ENCODE data around the gene NEGR1.

The NEGR1 gene

DNA sequence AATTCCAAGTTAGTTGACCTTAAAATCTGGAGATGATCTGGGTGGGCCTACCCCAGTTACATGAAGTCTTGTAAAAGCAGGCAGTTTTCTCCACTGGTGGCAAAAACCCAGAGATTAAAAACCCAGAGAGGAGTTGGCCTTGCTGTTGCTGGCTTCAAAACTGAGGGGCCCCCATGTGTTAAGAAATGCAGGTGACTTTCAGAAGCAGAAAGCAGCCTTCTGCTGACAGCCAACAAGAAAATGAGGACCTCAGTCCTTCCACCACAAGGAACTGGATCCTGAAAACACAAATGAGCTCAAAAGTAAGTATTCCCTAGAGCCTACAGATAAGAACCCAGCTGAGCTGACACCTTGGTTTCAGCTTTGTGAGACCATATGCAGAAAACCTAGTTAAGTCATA, 857.8 kb downstream of the NEGR1 start:
- no peak overlapping the region for H3K4me3 ChIP-seq (ENCODE audit: low read length)
- TF ChIP-seq, protein P1, sequence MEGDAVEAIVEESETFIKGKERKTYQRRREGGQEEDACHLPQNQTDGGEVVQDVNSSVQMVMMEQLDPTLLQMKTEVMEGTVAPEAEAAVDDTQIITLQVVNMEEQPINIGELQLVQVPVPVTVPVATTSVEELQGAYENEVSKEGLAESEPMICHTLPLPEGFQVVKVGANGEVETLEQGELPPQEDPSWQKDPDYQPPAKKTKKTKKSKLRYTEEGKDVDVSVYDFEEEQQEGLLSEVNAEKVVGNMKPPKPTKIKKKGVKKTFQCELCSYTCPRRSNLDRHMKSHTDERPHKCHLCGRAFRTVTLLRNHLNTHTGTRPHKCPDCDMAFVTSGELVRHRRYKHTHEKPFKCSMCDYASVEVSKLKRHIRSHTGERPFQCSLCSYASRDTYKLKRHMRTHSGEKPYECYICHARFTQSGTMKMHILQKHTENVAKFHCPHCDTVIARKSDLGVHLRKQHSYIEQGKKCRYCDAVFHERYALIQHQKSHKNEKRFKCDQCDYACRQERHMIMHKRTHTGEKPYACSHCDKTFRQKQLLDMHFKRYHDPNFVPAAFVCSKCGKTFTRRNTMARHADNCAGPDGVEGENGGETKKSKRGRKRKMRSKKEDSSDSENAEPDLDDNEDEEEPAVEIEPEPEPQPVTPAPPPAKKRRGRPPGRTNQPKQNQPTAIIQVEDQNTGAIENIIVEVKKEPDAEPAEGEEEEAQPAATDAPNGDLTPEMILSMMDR (IDR thresholded peaks at IDR 0.05; ENCODE audit: insufficient read depth, low read depth, low read length, missing control alignments) = no peak
- no peak for DNase-seq (ENCODE audit: low read depth)

DNA sequence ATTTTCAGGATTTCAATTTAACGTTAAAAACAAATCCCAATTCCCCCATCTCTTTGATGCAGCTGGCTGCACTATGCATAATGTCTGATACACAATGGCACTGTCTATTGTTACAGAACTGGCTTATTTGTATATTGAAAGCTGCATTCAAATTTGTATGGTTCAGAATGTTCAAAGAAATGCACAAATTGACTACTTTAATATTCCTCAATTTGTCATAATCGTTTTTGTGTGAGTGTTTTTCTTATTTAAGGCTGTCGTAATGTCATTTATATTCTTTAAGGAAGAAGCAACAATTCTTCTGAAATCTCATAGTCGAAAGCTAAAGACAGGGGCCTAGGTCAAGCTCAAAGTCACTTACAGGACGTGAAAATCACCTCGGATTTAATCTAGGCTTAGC, 860.1 kb downstream of the NEGR1 start:
- DNase-seq (ENCODE audit: low read depth) = no peak
- H3K4me3 ChIP-seq (ENCODE audit: low read length) = no peak overlapping the region
- TF ChIP-seq, protein P1 (IDR thresholded peaks at IDR 0.05; ENCODE audit: insufficient read depth, low read depth, low read length, missing control alignments) = no peak

DNA sequence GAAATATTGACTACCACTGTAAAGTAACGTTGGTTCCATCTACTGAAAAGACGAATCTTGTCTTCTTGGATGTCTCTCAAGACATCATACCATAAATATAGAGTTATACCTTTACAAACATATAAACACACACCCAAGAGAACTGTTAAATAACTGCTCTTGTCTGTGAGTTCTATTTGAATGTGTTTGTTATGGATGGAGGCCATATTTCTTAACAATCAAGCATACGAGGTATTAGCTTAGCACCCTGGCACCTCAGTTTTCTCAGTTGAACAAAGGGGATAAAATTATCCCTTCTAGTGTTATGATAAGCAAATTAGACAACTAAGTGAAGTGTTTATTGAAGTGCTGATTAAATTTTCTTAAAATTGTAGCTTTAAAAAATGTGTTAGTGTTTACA, 864.9 kb downstream of the NEGR1 start:
- TF ChIP-seq, protein P1 (IDR thresholded peaks at IDR 0.05; ENCODE audit: insufficient read depth, low read depth, low read length, missing control alignments) = no peak
- H3K4me3 ChIP-seq (ENCODE audit: low read length) = no peak overlapping the region
- no peak for DNase-seq (ENCODE audit: low read depth)

DNA sequence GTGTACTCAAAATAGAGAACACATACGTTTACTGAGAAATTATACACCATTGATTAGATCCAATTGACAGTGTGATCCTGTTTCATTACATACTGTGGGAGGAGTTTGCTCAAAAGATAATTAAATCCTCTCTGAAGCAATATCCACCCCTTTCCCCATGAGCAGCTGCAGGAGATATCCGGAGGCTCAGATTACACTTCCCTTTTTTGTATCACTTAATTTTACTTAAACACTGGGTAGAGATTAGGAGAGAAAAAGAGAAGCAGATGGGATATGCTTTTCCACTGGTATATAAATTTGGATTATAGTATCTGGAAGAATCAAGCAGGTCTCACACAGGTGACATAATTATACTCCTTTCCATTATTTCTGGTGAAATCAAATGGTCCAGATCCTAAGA, 868.2 kb downstream of the NEGR1 start:
- no peak for DNase-seq (ENCODE audit: low read depth)
- TF ChIP-seq, protein P1 (IDR thresholded peaks at IDR 0.05; ENCODE audit: insufficient read depth, low read depth, low read length, missing control alignments) = no peak

DNA sequence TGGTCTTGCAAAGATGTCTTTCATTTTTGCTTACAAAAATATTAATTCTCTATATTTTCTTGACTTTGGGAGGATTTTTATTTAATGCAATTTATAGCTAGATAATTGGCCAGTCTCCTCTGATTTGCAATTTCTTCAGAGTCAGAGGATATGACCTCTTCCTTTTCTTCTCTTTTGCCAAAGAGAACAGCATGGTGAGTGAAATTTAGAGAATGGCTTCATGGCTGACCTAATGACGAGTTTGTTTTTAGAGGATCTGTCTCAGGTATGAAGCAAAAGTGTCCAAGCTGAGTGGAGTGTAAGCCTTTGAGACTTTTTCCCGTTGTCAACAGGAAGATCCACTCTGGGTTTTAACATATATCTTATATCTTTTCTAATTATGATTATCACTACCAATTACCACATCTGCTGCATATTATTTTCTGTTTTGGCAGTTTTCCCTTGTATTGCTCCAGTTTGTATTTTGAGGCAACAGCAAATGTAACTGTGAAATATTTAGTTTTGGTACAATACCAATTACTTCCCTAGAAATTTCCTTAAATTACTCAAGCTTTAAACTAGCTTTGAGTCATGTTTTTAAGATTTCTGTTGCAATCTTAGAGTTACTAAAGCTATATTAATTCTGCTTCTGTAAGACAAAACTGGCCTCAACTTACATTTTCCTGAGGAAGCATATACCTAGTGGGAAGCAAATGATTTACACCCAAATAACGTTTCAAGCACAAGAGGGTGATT, 868.7 kb downstream of the NEGR1 start:
- DNase-seq (ENCODE audit: low read depth) = no peak
- no peak overlapping the region for H3K4me3 ChIP-seq (ENCODE audit: low read length)
- TF ChIP-seq, protein P1 (IDR thresholded peaks at IDR 0.05; ENCODE audit: insufficient read depth, low read depth, low read length, missing control alignments) = no peak

More for the DNA sequence above, 868.2 kb downstream of the NEGR1 start:
- no peak overlapping the region for H3K4me3 ChIP-seq (ENCODE audit: low read length)

DNA sequence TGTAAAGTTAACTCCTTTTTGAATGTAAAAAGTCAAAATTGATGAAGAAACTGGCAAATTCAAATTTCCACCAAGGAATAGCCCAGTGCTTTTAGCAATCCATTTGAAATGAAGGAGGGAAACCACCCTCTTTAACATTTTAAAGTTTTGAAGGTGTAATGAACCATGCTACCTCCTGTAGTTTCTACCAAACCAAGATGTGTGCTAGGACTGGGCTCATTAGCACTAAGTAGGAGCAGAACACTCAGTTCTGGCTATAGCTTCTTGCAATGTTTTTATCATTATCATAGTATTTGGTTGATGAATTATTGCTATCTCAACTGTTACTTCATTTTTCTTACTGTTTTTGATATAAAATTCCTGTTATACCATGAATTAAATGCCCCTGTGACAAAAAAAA, 882.3 kb downstream of the NEGR1 start:
- no peak overlapping the region for H3K4me3 ChIP-seq (ENCODE audit: low read length)
- TF ChIP-seq, protein P1 (IDR thresholded peaks at IDR 0.05; ENCODE audit: insufficient read depth, low read depth, low read length, missing control alignments) = no peak
- DNase-seq (ENCODE audit: low read depth) = no peak

DNA sequence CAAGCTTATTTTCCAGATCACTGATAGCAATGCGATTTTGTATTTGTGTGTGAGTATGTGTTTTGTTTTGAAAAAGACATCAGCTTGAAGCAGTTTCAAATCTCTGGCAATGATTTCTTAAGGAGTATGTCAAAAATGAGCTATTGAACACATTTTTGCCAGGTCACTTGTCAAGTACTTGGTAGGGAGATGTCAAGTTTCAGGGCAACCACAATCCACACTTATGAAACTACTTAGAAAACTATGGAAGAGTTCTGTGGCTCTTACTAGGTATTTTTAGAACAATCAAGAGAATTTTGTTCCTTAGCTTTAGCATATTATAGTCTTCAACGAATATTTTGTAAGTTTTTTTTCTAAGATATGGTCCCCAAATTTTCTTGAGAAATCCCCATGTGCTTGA, 882.7 kb downstream of the NEGR1 start:
- TF ChIP-seq, protein P1 (IDR thresholded peaks at IDR 0.05; ENCODE audit: insufficient read depth, low read depth, low read length, missing control alignments) = no peak
- no peak for DNase-seq (ENCODE audit: low read depth)
- H3K4me3 ChIP-seq (ENCODE audit: low read length) = no peak overlapping the region
